Tibial nerve (tissue), 4 donors: Measurements from ENCODE around the gene MEPCE.

Experiments used
- EP300 ChIP-seq, 2 donors: sonication (generic); formaldehyde crosslinking; IDR thresholded peaks; one replicate each; pipeline ENCODE4 v1.6.1; 2017; ENCODE audit warnings: antibody characterized with exemption in 2 of 2, mild to moderate bottlenecking in 1 of 2
- POLR2A ChIP-seq, 2 donors: fragments of 450-650 bp; IDR thresholded peaks; one replicate each; pipeline ENCODE4 v1.6.1; 2017; ENCODE audit warnings: antibody characterized with exemption in 2 of 2, mild to moderate bottlenecking in 2 of 2, moderate library complexity in 2 of 2
- TF ChIP-seq, protein P1 (sequence below), 5 experiments: fragments of 200-600 bp in 3 of 5; fragments of 450-650 bp in 2 of 5; sonication (generic) in 3 of 5; IDR thresholded peaks; one replicate each; pipeline ENCODE4 v1.5.1; 2016 to 2019; ENCODE audit warnings: antibody characterized with exemption in 5 of 5, mild to moderate bottlenecking in 3 of 5, moderate library complexity in 2 of 5

DNA sequence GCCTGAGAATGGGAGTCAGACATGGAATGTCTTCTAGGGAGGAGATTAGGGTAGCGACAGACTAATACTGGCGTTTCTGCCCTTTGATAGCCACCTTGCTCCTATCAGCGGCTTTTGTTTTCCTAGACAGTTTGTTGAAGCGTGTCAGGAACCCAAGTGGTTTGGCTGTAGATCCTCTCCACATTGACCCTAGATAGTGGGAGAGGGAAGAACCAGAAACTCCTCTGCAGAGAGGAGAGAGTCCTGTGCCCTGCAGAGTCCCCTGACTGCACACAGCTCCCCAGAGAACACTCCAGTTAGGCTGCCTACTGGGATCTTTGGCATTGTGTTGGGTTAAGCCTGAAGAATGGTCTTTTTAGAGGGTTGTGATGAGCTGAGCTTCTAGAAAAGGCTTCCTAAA, 2.4 kb downstream of the MEPCE start:
- TF ChIP-seq POLR2A (IDR thresholded peaks at IDR 0.05) (no peak), EP300 (IDR thresholded peaks at IDR 0.05) (no peak)
- TF ChIP-seq, protein P1, sequence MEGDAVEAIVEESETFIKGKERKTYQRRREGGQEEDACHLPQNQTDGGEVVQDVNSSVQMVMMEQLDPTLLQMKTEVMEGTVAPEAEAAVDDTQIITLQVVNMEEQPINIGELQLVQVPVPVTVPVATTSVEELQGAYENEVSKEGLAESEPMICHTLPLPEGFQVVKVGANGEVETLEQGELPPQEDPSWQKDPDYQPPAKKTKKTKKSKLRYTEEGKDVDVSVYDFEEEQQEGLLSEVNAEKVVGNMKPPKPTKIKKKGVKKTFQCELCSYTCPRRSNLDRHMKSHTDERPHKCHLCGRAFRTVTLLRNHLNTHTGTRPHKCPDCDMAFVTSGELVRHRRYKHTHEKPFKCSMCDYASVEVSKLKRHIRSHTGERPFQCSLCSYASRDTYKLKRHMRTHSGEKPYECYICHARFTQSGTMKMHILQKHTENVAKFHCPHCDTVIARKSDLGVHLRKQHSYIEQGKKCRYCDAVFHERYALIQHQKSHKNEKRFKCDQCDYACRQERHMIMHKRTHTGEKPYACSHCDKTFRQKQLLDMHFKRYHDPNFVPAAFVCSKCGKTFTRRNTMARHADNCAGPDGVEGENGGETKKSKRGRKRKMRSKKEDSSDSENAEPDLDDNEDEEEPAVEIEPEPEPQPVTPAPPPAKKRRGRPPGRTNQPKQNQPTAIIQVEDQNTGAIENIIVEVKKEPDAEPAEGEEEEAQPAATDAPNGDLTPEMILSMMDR (IDR thresholded peaks at IDR 0.05): no peak
